Prostate gland (tissue), 2 donors: ENCODE results near the gene ENO3.

Experiments used
- CTCF ChIP-seq, 4 experiments: fragments of 200-600 bp in 2 of 4; fragments of 450-650 bp in 2 of 4; sonication (generic) in 2 of 4; IDR thresholded peaks; 1 replicate in 3 of 4; 2 replicates in 1 of 4; pipeline ENCODE4 v1.5.1; 2016 to 2019; ENCODE audit warnings: antibody characterized with exemption in 4 of 4, mild to moderate bottlenecking in 2 of 4, moderate library complexity in 2 of 4
- POLR2A ChIP-seq: fragments of 450-650 bp; IDR thresholded peaks from one replicate; pipeline ENCODE4 v1.6.1; 2016; ENCODE audit warnings: antibody characterized with exemption, mild to moderate bottlenecking

DNA sequence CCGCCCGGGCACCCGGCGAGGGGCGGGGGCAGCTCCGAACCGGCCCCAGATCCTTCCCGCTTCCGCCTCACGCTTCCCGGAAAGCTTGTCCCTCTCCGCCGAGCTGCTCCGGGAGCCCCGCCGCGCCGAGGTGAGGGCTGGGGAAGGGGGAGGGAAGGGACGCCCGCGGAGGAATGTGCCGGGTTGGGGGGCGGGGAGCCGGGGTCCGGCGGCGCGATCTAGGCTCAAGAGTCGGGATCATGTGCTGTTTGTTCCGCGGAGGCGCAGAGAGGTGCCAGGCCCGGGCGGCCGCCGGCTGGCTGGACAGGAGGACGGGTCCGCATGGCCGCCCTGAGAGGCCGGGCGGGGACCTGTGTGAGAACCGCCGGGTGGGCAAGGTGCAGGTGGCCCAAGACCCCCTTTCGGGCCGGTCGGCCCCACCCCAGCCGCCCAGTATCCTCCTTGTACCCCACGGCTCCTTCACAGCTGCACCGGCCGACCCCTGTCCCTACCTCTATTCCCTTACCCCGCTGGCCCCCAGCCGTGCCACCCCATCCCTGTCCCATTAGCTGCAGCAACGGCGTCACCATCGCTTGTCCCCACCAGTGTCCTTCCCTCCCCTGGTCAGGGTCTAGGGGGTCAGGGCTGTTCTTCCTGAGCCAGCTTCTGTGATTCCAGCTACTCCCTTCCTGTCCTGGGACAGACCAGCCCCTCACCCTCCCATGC lies 47.3 kb downstream of the ENO3 start:
- TF ChIP-seq CTCF (IDR thresholded peaks at IDR 0.05): no peak
- no peak for TF ChIP-seq POLR2A
